HG03354 (cell line): ENCODE data around the gene AGR2.
"Not testable (repeated sequence)": the region's sequence is repeated elsewhere in the genome, so short reads cannot be mapped to it uniquely, and the experiment has no call there.

Experiments
- ATAC-seq: cut with Tn5 transposase; IDR thresholded peaks from one replicate; pipeline ENCODE4 v1.9.1; 2021; ENCODE audit warnings: mild to moderate bottlenecking; ENCODE audit not compliant: unreplicated experiment, poor library complexity, severe bottlenecking

The AGR2 gene

GRCh38 chr7:16778476-16778875 lies 26.3 kb downstream of the AGR2 start:
- no peak for ATAC-seq

- no peak for ATAC-seq
Measured at GRCh38 chr7:16776053-16776452, 28.7 kb downstream of the AGR2 start.

GRCh38 chr7:16774986-16775385 lies 29.8 kb downstream of the AGR2 start:
- no peak for ATAC-seq

- ATAC-seq: no peak
Measured at GRCh38 chr7:16774294-16774693, 30.5 kb downstream of the AGR2 start.

GRCh38 chr7:16773884-16774283 lies 30.9 kb downstream of the AGR2 start:
- no peak for ATAC-seq

- no peak for ATAC-seq
Measured at GRCh38 chr7:16773326-16773725, 31.5 kb downstream of the AGR2 start.

GRCh38 chr7:16770657-16771329 lies 34.0 kb downstream of the AGR2 start:
- no peak for ATAC-seq

GRCh38 chr7:16769994-16770393 lies 34.8 kb downstream of the AGR2 start:
- not testable (repeated sequence) for ATAC-seq

- ATAC-seq: no peak
Measured at GRCh38 chr7:16765436-16765859, 39.4 kb downstream of the AGR2 start.

GRCh38 chr7:16764942-16765341 lies 39.9 kb downstream of the AGR2 start:
- ATAC-seq: no peak

GRCh38 chr7:16762177-16762576 lies 42.6 kb downstream of the AGR2 start:
- ATAC-seq: no peak

- no peak for ATAC-seq
Measured at GRCh38 chr7:16759840-16760239, 45.0 kb downstream of the AGR2 start.

- ATAC-seq: no peak
Measured at GRCh38 chr7:16758631-16759611, 45.9 kb downstream of the AGR2 start.

GRCh38 chr7:16758036-16758435 lies 46.8 kb downstream of the AGR2 start:
- no peak for ATAC-seq

GRCh38 chr7:16755397-16755796 lies 49.4 kb downstream of the AGR2 start:
- ATAC-seq: no peak

GRCh38 chr7:16754856-16755317 lies 49.9 kb downstream of the AGR2 start:
- no peak for ATAC-seq

GRCh38 chr7:16753932-16754855 lies 50.6 kb downstream of the AGR2 start:
- peak; percentile 37 for ATAC-seq

- ATAC-seq: peak; percentile 67
Measured at GRCh38 chr7:16753102-16753931, 51.5 kb downstream of the AGR2 start, which contains the start of gene TSPAN13. TSPAN13 (plus strand) TSS chr7:16753755; CDS start chr7:16753968, 213 bp downstream.

- no peak for ATAC-seq
Measured at GRCh38 chr7:16747102-16747501, 57.7 kb downstream of the AGR2 start.
